ENCODE measurements around the gene OOSP1.

The OOSP1 gene, protein sequence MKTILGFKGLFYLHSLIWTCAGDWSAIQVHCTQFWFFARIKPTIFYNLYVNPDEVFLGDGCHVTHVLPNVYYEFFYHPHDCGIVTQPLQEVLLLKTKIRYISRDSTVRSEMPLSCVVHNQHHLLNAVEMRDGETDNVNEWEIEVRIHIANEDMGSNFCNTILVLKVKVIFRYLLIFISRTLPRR

GRCh38 chr11:59938132-59938531 is at the start of gene OOSP1:
TSS of gene OOSP1 (plus strand) at chr11:59938432. CDS start at chr11:59938455, 23 bp downstream.
- no peak for TF ChIP-seq CTCF (IDR thresholded peaks at IDR 0.05)
- Mint-ChIP-seq H3K4me3 (no peak within 1 kb of the TSS), H3K4me1 (no peaks in the 10 kb centered on the region), H3K9me3 (no peaks in the 10 kb centered on the region), H3K27me3 (ENCODE audit: low read depth, poor library complexity) (peaks cover 7% of the 10 kb centered on the region), H3K27ac (peak within 1 kb of the TSS; percentile 87), H3K36me3 (ENCODE audit: low read depth) (no peaks in the 10 kb centered on the region)
- DNase-seq = no peak

- peaks cover 5% of the 10 kb centered on the region for H3K27me3 Mint-ChIP-seq (ENCODE audit: low read depth, poor library complexity)
- peak; percentile 56 for DNase-seq
- H3K4me3 Mint-ChIP-seq = peak overlapping the region; percentile 64
- H3K9me3 Mint-ChIP-seq = peaks cover 47% of the 10 kb centered on the region
- peaks cover 13% of the 10 kb centered on the region for H3K36me3 Mint-ChIP-seq (ENCODE audit: low read depth)
- no peak for TF ChIP-seq CTCF (IDR thresholded peaks at IDR 0.05)
- H3K4me1 Mint-ChIP-seq = peaks cover 16% of the 10 kb centered on the region
- H3K27ac Mint-ChIP-seq = peak overlapping the region; percentile 25
Observed at GRCh38 chr11:59891781-59892181, 46.5 kb upstream of the OOSP1 start.

- H3K4me3 Mint-ChIP-seq = no peak overlapping the region
- no peak for TF ChIP-seq CTCF (IDR thresholded peaks at IDR 0.05)
- H3K36me3 Mint-ChIP-seq (ENCODE audit: low read depth) = peaks cover 5% of the 10 kb centered on the region
- DNase-seq = no peak
- peaks cover 22% of the 10 kb centered on the region for H3K4me1 Mint-ChIP-seq
- H3K27me3 Mint-ChIP-seq (ENCODE audit: low read depth, poor library complexity) = peaks cover 5% of the 10 kb centered on the region
- peaks cover 19% of the 10 kb centered on the region for H3K9me3 Mint-ChIP-seq
- H3K27ac Mint-ChIP-seq = no peak overlapping the region
Observed at GRCh38 chr11:59894616-59895015, 43.6 kb upstream of the OOSP1 start.

DNA sequence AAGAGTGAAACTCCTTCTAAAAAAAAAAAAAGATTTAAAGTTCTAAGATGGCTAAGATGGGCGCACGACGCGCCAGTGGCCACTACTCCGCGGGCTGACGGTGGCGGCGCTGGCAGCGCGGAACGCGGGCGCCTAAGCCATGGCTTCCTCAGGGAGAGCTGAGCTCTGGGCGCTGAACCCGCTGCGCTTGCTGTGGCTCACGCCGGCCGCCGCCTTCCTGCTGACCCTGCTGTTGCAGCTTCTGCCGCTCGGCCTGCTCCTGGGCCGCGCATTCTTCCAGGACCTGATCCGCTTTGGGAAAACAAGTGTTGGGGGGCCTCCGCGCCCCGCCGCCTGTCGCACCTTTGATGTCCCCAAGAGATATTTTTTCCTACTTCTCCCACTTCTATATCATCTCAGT is 40.2 kb upstream of the OOSP1 start:
- DNase-seq = no peak
- Mint-ChIP-seq H3K4me1 (peaks cover 11% of the 10 kb centered on the region), H3K4me3 (no peak overlapping the region), H3K27ac (no peak overlapping the region), H3K9me3 (no peaks in the 10 kb centered on the region), H3K27me3 (ENCODE audit: low read depth, poor library complexity) (peaks cover 5% of the 10 kb centered on the region), H3K36me3 (ENCODE audit: low read depth) (no peaks in the 10 kb centered on the region)
- no peak for TF ChIP-seq CTCF (IDR thresholded peaks at IDR 0.05)

DNA sequence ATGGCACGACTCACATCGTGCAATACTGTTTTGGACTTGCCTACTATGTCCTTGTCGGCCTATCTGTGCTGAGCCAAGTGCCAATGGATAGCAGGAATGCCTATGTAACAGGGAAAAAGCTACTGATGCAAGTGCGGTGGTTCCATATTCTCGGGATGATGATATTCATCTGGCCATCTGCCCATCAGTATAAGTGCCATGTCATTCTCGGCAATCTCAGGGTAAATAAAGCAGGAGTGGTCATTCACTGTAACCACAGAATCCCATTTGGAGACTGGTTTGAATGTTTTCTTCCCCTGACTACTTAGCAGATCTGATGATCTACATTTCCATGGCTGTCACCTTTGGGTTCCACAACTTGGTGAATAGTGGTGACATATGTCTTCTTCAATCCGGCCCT is 39.6 kb upstream of the OOSP1 start:
- DNase-seq = no peak
- TF ChIP-seq CTCF (IDR thresholded peaks at IDR 0.05) = no peak
- Mint-ChIP-seq H3K27ac (no peak overlapping the region), H3K36me3 (ENCODE audit: low read depth) (no peaks in the 10 kb centered on the region), H3K4me1 (peaks cover 11% of the 10 kb centered on the region), H3K27me3 (ENCODE audit: low read depth, poor library complexity) (peaks cover 5% of the 10 kb centered on the region), H3K9me3 (no peaks in the 10 kb centered on the region), H3K4me3 (no peak overlapping the region)

DNA sequence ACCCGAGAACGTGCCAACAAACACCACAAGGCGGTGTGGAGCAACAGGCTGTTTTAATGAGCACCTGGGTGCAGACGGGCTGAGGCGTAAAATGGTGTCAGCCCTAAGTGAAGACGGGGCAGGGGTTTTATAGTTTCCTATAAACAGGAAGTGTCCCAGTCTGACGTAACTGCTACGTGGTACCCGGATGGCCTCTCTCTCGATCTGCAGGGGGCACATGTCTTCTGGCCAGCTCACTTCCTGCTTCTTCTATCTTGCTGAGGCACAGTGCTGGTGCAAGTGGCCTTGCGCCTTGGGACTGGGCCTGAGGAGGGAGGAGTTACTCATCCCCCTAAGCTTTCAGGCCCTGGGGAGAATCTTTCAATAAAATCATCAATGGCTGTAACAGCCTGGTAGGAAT is 38.7 kb upstream of the OOSP1 start:
- no peak overlapping the region for H3K4me3 Mint-ChIP-seq
- H3K36me3 Mint-ChIP-seq (ENCODE audit: low read depth) = no peaks in the 10 kb centered on the region
- DNase-seq = no peak
- peaks cover 11% of the 10 kb centered on the region for H3K4me1 Mint-ChIP-seq
- peaks cover under 1% of the 10 kb centered on the region for H3K27me3 Mint-ChIP-seq (ENCODE audit: low read depth, poor library complexity)
- no peak for TF ChIP-seq CTCF (IDR thresholded peaks at IDR 0.05)
- H3K9me3 Mint-ChIP-seq = no peaks in the 10 kb centered on the region
- H3K27ac Mint-ChIP-seq = no peak overlapping the region
